SW480 (cell line): ENCODE measurements around the gene EMC8.
"Not testable (repeated sequence)": the region's sequence is repeated elsewhere in the genome, so short reads cannot be mapped to it uniquely, and the experiment has no call there.

Source experiments
- DNase-seq: peaks from one replicate; pipeline ENCODE4 v3.0.0-alpha.2; 2016; ENCODE audit warnings: low spot score

The EMC8 gene

GRCh38 chr16:85812811-85813700 lies 13.7 kb upstream of the EMC8 start:
- DNase-seq: no peak

- DNase-seq: no peak
These were observed 12.9 kb upstream of the EMC8 start for GRCh38 chr16:85812031-85812807.

GRCh38 chr16:85810742-85811115 lies 11.4 kb upstream of the EMC8 start:
- no peak for DNase-seq

- no peak for DNase-seq
These were observed 10.9 kb upstream of the EMC8 start for GRCh38 chr16:85810097-85810741.

GRCh38 chr16:85809645-85810044 lies 10.3 kb upstream of the EMC8 start:
- no peak for DNase-seq

- DNase-seq: no peak
These were observed 9.6 kb upstream of the EMC8 start for GRCh38 chr16:85808926-85809325.

- DNase-seq: not testable (repeated sequence)
These were observed 8.8 kb upstream of the EMC8 start for GRCh38 chr16:85808104-85808503.

- DNase-seq: not testable (repeated sequence)
These were observed 8.0 kb upstream of the EMC8 start for GRCh38 chr16:85807340-85807739.

GRCh38 chr16:85806539-85806938 lies 7.2 kb upstream of the EMC8 start:
- DNase-seq: no peak

GRCh38 chr16:85805442-85806045 lies 6.2 kb upstream of the EMC8 start:
- DNase-seq: no peak

GRCh38 chr16:85803570-85803969 lies 4.2 kb upstream of the EMC8 start:
- DNase-seq: no peak

GRCh38 chr16:85800321-85800669 lies 951 bp upstream of the EMC8 start:
- no peak for DNase-seq

- peak; percentile 25 for DNase-seq
These were observed 345 bp downstream of the EMC8 start for GRCh38 chr16:85798901-85799496.

- DNase-seq: no peak
These were observed 1.0 kb downstream of the EMC8 start for GRCh38 chr16:85798283-85798776.

- DNase-seq: no peak
These were observed 2.7 kb downstream of the EMC8 start for GRCh38 chr16:85796599-85796998.

- no peak for DNase-seq
These were observed 3.2 kb downstream of the EMC8 start for GRCh38 chr16:85796152-85796551.

GRCh38 chr16:85794696-85795095 lies 4.6 kb downstream of the EMC8 start:
- DNase-seq: no peak

- no peak for DNase-seq
These were observed 5.6 kb downstream of the EMC8 start for GRCh38 chr16:85793662-85794298.

GRCh38 chr16:85789773-85790172 lies 9.6 kb downstream of the EMC8 start:
- DNase-seq: no peak

GRCh38 chr16:85788819-85789218 lies 10.5 kb downstream of the EMC8 start:
- no peak for DNase-seq

- DNase-seq: no peak
These were observed 13.4 kb downstream of the EMC8 start for GRCh38 chr16:85785927-85786326.
